Loucy (cell line): Measurements from ENCODE around the gene KRTAP1-5.

Experiments
- EZH2phosphoT487 ChIP-seq: fragments of 200-600 bp; IDR thresholded peaks from 2 replicates; pipeline ENCODE4 v1.6.1; 2018; ENCODE audit warnings: antibody characterized with exemption, mild to moderate bottlenecking, moderate library complexity, borderline replicate concordance
- TF ChIP-seq, protein P1 (sequence below): fragments of 200-600 bp; sonication (generic); conservative IDR thresholded peaks from 2 replicates; pipeline ENCODE4 v1.5.1; 2014; ENCODE audit warnings: mild to moderate bottlenecking, antibody characterized with exemption, low read length

DNA sequence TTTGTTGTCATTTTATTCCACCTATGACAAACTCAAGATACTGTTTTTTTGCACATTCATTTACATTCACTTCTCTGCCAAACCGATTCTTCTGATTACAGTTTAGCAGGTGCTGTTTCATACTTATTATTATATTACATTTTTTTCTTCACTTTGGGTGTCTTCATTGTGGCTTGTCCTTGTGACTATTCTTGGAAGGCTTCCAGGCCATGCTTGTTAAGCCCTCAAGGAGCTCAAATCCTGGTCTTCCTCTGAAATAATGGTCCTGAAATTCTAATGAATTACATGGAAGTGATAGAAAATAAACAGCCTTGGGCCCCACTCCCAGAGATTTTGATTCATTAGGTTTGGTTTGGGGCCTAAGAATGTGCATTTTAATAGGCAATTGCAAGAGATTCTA, 37.3 kb upstream of the KRTAP1-5 start:
- TF ChIP-seq, protein P1, sequence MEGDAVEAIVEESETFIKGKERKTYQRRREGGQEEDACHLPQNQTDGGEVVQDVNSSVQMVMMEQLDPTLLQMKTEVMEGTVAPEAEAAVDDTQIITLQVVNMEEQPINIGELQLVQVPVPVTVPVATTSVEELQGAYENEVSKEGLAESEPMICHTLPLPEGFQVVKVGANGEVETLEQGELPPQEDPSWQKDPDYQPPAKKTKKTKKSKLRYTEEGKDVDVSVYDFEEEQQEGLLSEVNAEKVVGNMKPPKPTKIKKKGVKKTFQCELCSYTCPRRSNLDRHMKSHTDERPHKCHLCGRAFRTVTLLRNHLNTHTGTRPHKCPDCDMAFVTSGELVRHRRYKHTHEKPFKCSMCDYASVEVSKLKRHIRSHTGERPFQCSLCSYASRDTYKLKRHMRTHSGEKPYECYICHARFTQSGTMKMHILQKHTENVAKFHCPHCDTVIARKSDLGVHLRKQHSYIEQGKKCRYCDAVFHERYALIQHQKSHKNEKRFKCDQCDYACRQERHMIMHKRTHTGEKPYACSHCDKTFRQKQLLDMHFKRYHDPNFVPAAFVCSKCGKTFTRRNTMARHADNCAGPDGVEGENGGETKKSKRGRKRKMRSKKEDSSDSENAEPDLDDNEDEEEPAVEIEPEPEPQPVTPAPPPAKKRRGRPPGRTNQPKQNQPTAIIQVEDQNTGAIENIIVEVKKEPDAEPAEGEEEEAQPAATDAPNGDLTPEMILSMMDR: no peak
- TF ChIP-seq EZH2phosphoT487: no peak
